Fibroblast of the conjunctiva (primary cell): ENCODE results near the gene ARL6.
A peak's percentile ranks its signal among the peaks of the same experiment; 100 is the strongest.

Source experiments
- DNase-seq: peaks from one replicate; pipeline ENCODE4 v3.0.0-alpha.2; 2010; ENCODE audit warnings: low read depth

The ARL6 gene, protein sequence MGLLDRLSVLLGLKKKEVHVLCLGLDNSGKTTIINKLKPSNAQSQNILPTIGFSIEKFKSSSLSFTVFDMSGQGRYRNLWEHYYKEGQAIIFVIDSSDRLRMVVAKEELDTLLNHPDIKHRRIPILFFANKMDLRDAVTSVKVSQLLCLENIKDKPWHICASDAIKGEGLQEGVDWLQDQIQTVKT

DNA sequence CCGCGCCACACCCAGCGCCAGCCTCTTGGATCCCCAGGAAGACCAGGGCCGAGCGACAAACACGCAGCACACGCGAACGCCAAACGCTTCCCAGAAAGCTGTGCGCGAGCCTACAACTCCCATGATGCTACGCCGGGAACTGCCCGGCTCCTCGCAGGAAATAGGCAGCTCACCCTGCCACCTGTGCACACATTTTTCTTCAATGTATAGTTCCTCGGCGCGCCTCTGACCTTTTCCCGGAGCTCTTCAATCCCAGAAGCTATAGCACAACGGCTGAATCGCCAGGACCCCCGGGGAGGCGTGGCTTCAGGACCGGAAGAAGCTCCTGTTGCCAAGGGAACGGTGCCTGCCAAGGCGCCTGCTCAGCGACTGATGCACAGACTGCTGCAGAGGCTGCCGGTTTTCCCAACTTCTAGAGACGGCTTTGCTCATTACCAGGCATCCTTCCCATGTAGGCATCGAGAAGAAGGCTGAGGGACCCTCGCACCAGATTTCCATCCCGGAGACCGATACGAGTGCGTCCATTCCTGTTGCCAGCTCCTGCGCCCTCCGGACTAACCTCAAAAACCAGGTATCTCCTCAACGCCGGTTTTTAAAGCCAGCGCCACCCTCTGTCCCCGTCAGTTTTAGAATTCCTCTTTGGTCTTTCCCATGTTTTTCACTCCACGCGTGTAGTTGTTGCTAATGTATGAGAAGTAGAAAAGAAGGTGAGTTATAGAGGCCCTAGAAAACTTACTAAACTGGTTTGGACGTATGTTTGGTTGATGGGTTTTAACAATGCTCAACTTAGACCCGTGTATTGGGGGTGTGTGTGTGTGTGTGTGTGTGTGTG is at the start of gene ARL6:
Gene ARL6 (plus strand): TSS at position 352 of the 832 bp plus-strand sequence. CDS start 3,350 bp downstream, outside the sequence.
- peak; percentile 77 for DNase-seq

DNA sequence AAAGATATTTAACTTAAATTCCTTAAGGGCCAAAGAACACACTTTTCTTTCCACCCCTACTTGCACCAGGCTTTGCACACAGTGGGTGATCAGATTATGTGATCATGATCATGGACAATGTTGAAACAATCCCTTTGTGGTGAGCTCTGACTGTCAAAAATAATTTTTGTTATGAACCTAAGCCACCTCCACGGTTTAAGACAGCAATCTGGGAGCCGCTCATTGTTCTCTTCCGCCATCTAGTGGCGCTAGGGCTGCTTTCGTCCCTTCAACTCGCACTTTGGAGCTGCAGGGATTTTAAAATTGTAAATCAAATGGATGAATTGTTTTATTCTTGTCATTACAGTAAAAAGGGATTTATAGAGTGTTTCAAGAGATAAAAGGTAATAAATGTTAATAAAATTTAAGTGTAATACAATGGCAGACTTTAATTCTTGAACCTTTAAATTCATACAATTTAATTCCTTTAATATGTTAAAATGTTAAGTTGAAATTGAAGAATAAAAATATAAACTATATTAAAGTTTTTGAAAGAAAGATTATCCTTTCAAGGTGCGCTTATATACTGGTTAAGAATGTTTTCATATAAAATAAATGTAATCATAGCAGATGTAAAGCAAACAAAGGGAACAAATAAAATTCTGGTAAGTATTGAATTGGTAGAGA is 45.3 kb upstream of the ARL6 start:
- DNase-seq = peak; percentile 41

DNA sequence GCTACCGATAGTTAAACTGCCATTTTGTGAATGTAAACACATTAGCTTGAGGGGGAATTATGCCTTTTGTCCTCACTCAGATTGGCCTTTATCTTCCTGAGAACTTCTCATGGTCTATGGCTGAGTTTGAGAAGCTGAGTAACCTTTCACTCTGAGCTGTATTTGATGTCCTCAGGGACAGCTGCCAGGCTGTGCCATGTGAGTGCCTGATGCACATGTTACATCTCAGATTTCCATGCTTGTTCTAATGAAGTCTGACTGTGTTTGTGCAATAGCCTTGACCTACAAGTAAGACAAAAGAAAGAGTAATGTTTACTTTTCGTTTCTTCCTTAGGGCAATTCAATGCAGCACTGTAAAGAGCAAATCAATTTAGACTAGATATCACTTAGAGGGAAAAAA is 44.1 kb upstream of the ARL6 start:
- no peak for DNase-seq

DNA sequence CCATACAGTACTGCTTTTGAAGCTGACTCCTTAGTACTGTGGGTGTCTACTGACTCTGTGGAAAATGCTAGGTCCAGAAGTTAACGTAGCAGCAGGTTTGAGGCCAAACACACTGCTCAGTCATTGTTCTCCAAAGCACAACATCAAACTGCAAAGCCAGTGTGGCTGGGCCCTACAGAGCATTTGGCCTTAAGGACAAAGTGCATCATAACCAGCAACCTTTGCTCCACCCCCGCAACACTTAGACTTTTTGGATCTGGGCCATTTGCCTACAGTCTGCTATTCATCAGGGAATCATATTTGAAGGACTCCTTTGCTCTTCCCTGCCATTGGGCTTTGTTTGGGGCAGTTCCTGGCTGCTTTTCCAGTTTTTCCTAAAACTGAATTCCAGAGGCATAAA is 43.1 kb upstream of the ARL6 start:
- no peak for DNase-seq

DNA sequence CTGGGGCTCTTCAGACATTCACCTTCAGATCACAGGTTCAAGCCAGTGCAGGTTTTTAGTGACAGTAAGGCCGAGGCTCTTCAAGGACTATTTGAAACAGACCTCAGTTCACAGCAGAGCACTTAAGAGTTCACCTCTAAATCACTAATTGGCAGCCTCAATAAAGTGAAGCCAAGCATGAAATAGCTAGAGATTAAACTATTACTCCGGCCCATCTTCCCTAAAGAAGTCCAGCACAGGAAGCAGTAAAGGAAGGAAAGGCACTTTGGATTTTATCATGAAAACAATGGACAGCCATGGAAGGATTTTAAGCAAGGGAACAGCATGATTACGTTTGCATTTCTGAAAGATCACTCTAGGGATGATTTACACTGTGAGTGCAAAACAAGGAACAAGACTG is 27.6 kb upstream of the ARL6 start:
- DNase-seq = no peak

DNA sequence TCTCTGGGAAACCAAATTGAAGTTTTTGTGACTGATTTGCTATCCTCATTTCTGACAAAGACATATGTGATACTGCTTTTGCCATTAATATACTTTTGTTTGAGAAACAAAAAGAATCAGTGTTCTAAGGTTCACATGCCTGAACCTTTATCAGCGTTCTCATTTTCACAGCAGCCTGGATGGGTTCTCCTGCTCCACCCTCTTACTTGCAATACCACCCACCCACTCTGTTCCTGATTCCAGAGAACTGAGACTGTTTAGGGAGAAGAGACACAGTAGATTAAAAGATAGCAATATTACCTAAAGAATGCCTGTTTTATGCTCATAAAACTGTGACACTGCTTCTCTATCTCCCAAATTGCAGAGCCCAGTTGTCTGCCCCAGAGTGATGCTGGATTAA is 25.8 kb upstream of the ARL6 start:
- no peak for DNase-seq

DNA sequence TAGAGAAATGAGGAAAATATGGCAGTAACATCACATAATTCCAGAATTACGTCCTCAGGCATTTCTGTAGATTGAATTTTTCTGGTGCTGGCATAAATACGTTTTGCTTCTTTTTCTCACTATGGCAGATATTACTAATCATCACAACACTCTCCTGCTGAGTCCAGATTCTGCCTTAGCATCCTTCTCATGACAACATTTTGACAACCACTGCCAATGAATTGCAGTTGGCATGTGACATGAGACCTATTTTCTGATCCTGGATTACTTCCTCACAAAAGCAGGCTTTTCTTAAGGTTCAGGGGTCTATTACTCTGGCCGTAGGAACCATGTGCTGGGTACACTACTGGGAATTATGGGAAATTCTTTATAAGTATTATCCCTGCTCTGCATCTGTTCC is 22.5 kb upstream of the ARL6 start:
- DNase-seq = no peak

DNA sequence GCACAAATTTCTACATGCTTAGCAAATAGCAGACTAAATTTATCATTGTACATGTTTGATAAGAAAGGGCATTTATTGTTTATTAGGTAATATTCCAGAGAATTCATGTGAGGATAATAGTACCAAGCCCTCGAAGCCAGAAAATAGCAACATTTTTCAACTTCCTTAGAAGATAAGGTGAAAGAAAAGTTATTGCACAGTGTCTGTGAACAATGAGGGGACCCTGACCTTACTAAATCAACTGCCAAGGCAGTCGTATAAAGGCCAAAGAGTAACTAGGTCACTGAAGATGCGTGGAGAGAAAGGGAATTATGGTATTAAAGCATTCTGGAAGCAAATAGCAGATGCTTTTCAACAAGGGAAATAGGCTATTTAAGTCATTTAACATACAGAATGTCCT is 20.3 kb upstream of the ARL6 start:
- DNase-seq = no peak

DNA sequence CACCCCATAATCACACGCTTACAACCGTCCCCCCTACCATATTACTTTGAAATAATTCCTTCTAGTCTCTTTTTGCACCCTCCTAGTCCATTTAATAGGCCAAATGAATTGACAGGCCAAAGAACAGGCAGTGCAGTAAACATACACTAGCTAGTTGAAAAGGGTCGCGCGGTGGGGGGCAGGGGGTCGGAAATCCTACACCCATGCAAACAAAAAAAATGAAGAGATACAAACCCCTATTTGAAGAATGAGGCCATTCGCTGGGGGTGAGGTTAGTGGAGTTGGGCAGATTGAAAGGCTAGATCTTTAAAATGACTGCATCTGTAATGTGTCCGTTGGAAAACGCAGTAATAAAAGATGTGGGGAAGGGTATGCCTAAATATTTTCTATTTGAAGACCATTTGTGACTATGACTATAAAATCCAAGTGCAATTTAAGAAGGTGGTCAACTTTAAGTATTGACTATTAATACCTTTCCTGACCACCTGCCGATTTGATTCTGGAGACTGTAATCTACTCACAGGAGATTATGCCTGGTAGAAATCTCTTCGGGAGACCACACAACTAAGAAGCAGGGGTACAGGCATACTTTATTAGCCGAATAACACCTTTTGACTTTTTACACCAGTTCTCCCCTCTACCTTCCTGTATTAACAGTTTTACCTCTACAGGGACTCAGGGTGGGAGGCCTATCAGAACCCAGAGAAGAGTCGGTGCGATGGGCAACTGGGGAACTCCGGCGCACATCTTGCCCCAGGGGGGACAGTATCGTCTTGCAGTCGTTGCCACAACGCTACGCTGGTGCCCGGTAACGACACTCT is 762 bp upstream of the ARL6 start:
- no peak for DNase-seq

DNA sequence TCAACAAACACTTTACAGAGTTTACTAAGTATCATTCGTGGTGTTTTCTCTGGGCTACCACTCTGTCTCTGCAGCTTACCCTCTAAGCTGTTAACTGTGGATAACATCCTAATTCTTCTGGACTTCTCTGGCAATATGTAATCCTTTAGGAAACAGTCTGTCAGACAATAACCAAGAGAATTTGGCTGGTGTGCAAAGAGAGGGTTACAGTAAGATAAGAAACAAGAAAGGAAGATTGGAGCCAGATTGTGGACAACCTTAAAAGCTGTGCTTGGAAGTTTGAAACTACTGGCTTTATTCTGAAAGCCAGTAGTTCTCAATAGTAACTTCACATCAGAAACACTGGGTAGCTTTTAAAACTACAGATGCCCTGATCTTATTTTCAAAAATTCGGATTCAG is 778 bp downstream of the ARL6 start:
- DNase-seq = no peak

DNA sequence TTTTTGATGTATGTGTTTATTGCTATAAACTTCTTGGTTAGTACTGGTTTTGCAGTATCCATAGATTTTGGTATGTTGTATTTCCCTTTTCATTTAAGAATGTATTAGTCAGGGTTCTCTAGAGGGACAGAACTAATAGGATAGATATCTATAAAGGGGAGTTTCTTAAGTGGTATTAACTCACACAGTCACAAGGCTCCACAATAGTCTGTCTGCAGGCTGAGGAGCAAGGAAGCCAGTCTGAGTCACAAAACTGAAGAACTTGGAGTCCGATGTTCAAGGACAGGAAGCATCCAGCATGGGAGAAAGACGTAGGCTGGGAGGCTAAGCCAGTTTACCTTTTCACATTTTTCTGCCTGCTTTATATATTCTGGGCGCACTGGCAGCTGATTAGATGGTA is 8.4 kb downstream of the ARL6 start:
- no peak for DNase-seq

DNA sequence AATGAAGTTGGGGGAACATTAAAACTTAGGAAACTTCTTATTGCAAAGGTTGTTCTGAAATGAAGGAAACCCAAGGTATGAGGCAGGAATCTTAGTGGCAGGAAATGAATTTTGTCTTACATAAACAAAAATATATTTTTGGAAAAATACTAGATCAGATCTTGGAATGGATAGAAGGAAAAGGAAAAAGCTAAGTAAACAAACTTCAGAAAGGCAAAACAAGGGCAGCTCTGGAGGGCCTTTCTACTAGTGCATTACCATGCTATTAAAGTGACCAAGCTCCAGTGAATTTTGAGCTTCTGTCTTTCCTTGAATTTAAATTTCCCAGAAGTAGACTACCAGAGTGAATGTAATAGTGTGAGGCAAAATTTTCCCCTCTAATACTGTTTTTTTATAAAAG is 13.6 kb downstream of the ARL6 start:
- no peak for DNase-seq

DNA sequence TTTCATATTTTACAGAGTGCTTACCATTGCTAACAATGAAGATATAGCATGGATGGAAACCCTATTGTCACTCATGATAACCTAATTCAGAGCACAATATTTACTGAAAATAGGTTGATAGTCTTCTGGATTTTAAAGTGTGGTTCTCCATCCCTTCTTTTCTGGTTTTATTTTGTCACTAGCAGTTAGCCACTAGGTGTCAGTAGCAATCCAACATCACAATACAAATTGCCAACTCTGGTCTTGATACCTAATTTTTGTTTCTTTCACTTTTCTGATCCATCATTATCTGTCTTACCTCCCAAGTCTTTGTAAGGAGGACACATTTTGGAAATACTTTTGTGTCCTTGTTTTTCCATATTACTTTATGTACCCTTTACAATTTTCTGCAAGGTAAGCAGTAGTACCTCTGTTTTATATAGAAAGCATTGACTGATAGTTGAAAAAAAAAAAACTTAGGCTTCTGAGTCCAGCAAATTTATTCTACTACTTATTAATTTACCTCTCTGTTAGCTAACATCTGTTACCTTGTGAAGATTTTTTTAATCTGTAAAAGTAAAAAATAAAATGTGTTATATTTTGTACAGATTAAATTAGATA is 29.0 kb downstream of the ARL6 start:
- DNase-seq = peak; percentile 52

DNA sequence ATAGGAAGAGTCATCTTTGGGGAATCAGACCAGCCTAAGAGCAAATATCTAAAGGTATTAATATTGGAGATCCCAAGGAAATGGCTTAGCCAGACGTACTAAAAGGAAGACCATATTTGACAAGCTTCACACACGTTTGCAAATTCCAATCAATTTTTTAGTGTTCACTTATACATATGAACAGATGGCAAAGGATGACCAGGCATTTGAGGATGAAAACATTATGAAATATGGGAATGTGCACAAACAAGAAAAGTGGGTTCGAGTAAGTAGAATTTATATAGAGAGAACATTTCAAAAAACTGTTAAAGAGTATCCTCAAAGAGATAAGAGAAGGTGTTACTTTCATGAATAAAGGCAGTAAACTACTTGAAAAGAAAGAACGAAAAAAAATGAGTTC is 31.4 kb downstream of the ARL6 start:
- no peak for DNase-seq

DNA sequence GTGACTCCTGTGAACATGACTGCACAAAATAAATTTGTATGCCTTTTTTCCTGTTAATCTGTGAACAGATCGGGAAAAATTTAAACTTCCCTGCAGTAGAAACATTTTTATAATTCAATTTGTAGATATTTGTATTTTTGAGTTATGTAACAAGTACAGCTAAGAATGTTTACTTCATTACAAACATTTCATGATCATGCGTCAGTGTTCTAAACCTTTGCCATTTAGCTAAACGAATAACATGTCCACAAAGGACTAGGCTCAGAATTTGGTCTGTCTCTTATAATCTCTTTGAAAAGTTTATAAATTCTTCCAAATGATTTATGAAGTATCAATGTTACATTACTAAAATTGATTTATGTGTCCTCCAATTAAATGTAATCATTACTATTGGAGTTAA is 39.9 kb downstream of the ARL6 start:
- DNase-seq = no peak

DNA sequence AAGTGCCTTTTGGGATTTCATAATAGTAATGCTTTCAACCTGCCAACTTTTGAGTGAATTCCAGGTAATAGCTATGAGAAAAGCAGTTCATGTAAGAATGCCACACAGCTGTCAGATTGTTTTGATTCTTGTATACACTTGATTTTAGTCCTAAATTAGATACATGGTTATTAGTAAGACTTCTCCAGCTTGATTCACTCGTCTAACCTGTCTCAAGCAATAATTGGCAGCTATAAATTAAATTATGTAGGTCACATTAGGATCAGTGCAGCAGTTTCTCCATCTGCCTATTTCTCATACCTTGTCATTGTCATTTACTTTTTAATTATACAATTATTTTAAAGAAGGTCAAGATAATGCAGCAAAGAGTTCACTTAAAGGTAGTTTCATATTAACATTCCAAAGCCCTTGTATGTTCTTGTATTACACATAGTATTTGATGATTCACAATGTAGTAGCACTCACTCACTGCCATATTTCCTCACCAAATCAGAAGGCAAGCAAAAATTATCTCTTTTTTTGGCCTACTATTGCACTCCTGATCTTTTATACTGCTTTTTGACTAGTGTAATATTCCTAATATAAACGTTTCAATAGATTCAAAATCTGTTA is 46.3 kb downstream of the ARL6 start:
- DNase-seq = no peak

DNA sequence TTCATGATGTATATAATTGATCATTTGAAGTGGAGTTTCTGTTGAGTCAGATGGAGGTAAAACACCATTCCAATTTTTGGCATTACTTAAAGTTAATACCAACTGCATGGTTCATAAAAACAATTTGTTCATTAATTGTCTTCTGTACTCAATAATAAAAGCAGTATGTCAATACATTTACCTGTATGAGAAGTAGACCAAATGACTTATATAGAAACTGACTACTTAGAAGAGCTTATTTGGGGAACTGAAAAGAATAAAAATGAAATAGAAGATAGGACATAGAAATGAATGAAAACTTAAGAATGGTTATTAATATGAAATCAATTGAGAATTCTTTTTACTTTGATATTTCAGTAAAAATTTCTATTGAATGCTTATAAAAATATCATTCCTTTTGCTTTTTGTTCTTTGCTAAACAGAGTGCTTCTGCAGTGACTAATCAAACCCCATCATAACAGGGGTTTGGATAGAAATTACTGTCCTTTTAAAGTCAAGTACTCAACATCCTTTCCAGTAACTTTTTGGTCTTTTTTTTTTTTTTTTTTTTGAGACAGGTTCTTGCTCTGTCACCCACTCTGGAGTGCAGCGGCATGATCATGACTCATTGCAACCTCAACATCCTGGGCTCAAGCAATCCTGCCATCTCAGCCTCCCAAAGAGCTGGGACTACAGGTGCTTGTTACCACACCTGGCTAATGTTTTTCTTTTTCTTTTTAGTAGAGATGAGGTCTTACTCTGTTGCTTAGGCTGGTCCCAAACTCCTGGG is 50.8 kb downstream of the ARL6 start:
- no peak for DNase-seq

DNA sequence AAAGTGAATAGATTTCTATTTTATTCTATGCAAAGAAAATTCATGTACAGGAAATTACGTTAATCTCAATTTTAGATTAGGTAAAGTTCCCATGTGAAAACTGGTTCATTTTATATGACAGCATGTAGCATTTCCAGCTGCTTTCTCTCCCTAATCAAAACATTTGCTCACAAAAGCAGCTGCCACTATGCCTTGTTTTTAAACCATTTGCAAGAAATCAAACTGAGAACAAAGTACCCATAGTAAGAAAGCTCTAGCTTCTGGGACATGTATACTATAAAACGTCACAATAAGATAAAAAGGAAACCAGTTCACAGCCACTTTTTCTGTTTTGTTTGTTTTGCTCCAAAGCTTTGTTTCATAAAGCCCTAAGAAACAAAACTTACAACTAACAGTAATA is 52.3 kb downstream of the ARL6 start:
- no peak for DNase-seq

DNA sequence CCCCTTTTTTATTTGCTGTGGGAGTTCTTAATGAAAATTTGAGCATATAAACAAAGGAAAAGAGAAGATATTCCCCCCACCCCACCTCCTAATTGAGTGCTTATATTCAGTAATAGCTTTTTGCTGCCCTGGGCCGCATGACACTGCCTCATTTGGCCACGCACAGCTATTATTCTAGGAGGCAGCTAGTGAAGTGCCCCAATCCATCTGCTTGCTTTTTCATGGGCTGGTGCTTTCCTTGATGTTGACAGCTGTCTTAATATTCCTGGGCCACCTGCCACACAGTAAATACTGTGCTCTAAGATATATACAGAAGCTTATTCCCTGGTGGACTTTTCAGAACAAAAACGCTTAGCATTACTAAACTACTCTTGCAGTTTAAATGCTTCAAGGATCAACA is 53.4 kb downstream of the ARL6 start:
- no peak for DNase-seq

DNA sequence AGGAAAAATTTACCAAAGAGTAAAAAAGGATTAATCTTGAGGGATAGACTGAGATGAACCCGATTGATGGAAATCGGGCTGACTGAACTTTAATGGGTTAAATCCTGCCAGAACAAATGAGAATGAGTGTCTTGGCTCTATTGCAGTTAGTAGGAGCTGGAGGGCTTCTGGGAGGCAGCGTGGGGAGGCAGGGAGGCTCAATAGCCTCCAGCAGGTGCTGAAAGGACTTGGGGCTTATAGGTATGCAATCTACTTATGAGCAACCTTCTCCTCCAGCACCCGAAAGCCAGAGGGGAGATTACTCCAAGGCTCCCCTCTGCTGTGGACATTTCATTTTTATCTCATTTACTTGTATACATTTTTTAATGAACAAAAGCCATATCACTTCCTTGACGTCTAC is 56.2 kb downstream of the ARL6 start:
- no peak for DNase-seq

DNA sequence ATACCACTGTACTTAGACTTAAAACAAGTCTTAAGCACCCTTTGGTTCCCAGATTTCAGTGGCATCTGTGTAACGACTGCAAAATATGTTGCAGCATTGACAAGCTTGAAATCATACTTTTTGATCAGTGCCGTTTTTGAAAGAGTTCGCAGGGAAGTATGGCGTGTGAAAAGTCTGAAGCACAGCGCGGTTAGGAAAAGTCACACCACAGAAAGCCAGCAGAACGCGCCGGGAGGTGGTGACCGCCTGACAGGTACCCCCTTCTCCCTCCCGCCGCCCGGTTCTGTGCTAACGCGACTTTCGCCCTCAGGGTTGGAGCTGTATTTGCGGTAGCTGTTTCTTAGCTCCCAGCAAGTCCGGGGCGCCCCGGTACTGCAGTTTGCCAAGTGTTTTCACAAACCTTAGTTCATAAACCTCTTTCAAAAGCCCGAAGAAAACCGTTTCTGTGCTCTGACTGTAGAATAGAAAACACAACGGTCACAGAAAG is 56.8 kb downstream of the ARL6 start:
- DNase-seq = no peak
